Muscle of leg (tissue), 11 donors: Measurements from ENCODE around the gene DGKD. TPM values are rescaled to one million over a fixed set of nuclear protein-coding genes. Genes with fewer than 3 reads are reported as not detected.

Experiments used
- DNase-seq: peaks from one replicate; pipeline ENCODE4 v3.0.0; 2013
- H3K27ac ChIP-seq: one replicate; pipeline ENCODE4 v1.5.1; 2013; ENCODE audit warnings: mild to moderate bottlenecking, low read length, control low read depth
- H3K27me3 ChIP-seq: one replicate; pipeline ENCODE4 v1.6.1; 2013; ENCODE audit warnings: low read length; ENCODE audit not compliant: control insufficient read depth, insufficient read depth
- H3K36me3 ChIP-seq: one replicate; pipeline ENCODE4 v1.6.1; 2013; ENCODE audit warnings: low read length; ENCODE audit not compliant: control insufficient read depth, insufficient read depth
- H3K4me1 ChIP-seq: one replicate; pipeline ENCODE4 v1.6.1; 2013; ENCODE audit warnings: low read length; ENCODE audit not compliant: control insufficient read depth, insufficient read depth
- H3K4me3 ChIP-seq: one replicate; pipeline ENCODE4 v1.5.1; 2013; ENCODE audit warnings: low read length, control low read depth
- H3K9me3 ChIP-seq: replicated peaks from 2 replicates; pipeline ENCODE4 v1.6.1; 2013; ENCODE audit warnings: low read depth, low read length; ENCODE audit not compliant: control insufficient read depth
- WGBS: methylation state at CpG from one replicate; pipeline ENCODE4 v1.1.5; 2013; ENCODE audit warnings: missing lambda C conversion rate; ENCODE audit not compliant: insufficient coverage; 5-methylcytosine and 5-hydroxymethylcytosine counted together
- polyA plus RNA-seq, 8 donors: library from polyadenylated mRNA; unstranded; fragments of 120-200 nt; gene quantifications; one replicate each; pipeline versions ENCODE4 v1.2.1 to v1.2.3, GENCODE V29; 2013; ENCODE audit warnings: inconsistent platforms in 1 of 8, low replicate concordance in 1 of 8; ENCODE audit not compliant: insufficient read length in 8 of 8, insufficient read depth in 1 of 8
- total RNA-seq: library from RNA; stranded (reverse); fragments of 120-200 nt; gene quantifications from one replicate; pipeline ENCODE4 v1.2.4, GENCODE V29; 2013

DGKD gene
- total and polyA plus RNA-seq, 9 donors, result 14.7 to 30.3 (median 22.3) TPM

- Histone ChIP-seq H3K9me3 (no peaks in the 10 kb centered on the region), H3K4me1 (peaks cover 67% of the 10 kb centered on the region), H3K27ac (peak overlapping the region; percentile 90), H3K36me3 (peaks cover 2% of the 10 kb centered on the region), H3K4me3 (no peak overlapping the region), H3K27me3 (no peaks in the 10 kb centered on the region)
- 33% methylated on average over 1 of the region's 3 CpGs for WGBS
- no peak for DNase-seq
Observed at GRCh38 chr2:233418052-233418760, 63.9 kb downstream of the DGKD start.

- 32% methylated on average over 16 of the region's 19 CpGs for WGBS
- peak overlapping the region; percentile 90 for H3K27ac ChIP-seq
- H3K9me3 ChIP-seq, result no peaks in the 10 kb centered on the region
- H3K4me1 ChIP-seq, result peaks cover 61% of the 10 kb centered on the region
- DNase-seq, result peak; percentile 86
- no peaks in the 10 kb centered on the region for H3K27me3 ChIP-seq
- H3K4me3 ChIP-seq, result peak overlapping the region; percentile 20
- peaks cover 2% of the 10 kb centered on the region for H3K36me3 ChIP-seq
Observed at GRCh38 chr2:233418761-233419546, 64.7 kb downstream of the DGKD start.

DNA sequence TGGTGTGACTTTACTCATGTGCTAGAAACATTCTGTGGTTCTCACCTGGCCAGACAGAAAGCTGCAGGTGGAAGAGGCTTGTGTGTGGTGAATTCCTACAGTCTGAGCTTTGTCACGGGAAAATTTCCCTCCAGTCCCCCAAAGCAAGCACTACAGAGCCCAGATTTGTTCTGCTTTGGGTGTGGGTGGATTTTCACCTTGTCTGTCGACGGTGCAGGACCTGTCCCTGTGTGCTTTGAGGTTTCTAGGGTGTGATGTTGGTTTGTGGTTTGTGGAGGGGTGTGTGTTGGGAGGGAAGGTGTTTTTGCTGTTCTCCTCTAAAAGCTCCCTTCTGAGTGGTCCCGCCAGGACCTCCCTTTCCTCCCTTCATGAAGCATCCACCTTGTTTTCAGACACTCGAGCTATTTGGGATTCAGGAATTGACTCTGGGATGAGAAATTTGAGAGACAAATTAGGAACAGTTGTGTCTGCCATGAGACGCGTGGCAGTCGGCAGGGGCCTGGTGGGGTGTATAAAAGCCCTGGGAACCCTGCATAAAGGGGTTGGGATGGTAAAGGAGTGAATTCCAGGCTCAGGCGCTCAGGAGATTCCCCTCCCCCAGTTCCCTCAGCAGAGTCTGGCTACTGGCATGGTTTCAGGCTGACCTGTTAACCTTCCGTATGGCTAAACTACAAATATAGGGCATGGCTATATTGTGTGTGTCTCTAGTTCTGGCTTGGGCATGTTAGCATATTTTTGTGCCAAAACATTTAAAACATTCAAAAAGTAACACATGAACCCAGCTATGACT lies 65.5 kb downstream of the DGKD start:
- no peaks in the 10 kb centered on the region for H3K27me3 ChIP-seq
- DNase-seq, result peak; percentile 74
- H3K4me1 ChIP-seq, result peaks cover 61% of the 10 kb centered on the region
- 23% methylated on average over 3 of the region's 10 CpGs for WGBS
- H3K36me3 ChIP-seq, result peaks cover 8% of the 10 kb centered on the region
- no peaks in the 10 kb centered on the region for H3K9me3 ChIP-seq
- peak overlapping the region; percentile 20 for H3K4me3 ChIP-seq
- peak overlapping the region; percentile 90 for H3K27ac ChIP-seq

- peaks cover 6% of the 10 kb centered on the region for H3K36me3 ChIP-seq
- 77% methylated on average over 12 of the region's 14 CpGs for WGBS
- peaks cover under 1% of the 10 kb centered on the region for H3K9me3 ChIP-seq
- no peaks in the 10 kb centered on the region for H3K27me3 ChIP-seq
- H3K4me1 ChIP-seq, result peaks cover 50% of the 10 kb centered on the region
- H3K27ac ChIP-seq, result peak overlapping the region; percentile 90
- no peak overlapping the region for H3K4me3 ChIP-seq
- no peak for DNase-seq
Observed at GRCh38 chr2:233421091-233421816, 67.0 kb downstream of the DGKD start.

DNA sequence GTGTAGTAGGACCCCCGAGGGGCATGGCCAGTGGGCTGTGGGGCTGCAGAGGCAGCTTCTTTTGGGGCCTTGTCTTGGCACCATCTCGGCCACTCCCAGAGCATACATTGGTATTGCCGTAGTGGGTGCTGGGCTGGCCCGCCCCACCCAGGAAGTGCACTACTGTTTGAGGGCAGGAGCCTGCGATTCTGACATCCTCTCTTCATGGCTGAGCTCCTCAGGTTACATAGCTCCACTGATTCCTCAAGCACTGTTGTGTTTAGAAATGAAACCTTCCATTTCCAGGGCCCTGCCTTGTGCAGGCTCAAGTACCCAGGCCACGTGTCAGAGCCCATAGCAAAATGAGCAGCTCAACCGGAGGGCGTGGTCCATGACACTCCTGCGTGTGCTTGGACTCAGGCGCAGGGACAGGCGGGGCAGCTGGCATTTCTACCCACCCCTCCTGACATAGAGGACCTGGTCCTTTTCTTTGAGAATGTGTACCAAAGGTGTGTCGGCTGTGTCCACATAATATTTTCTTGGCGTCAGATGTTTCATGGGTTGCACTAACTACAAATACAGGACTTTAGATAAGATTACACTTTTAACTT lies 67.9 kb downstream of the DGKD start:
- peaks cover 7% of the 10 kb centered on the region for H3K9me3 ChIP-seq
- peaks cover 6% of the 10 kb centered on the region for H3K36me3 ChIP-seq
- H3K27ac ChIP-seq, result peak overlapping the region; percentile 90
- WGBS, result 94% methylated on average over 6 of the region's 13 CpGs
- H3K27me3 ChIP-seq, result no peaks in the 10 kb centered on the region
- no peak overlapping the region for H3K4me3 ChIP-seq
- DNase-seq, result no peak
- peaks cover 50% of the 10 kb centered on the region for H3K4me1 ChIP-seq

GRCh38 chr2:233422649-233423551 lies 68.6 kb downstream of the DGKD start:
- WGBS, result 95% methylated on average over 3 of the region's 12 CpGs
- peaks cover 6% of the 10 kb centered on the region for H3K36me3 ChIP-seq
- peaks cover 51% of the 10 kb centered on the region for H3K4me1 ChIP-seq
- H3K27me3 ChIP-seq, result no peaks in the 10 kb centered on the region
- H3K27ac ChIP-seq, result no peak overlapping the region
- peaks cover 7% of the 10 kb centered on the region for H3K9me3 ChIP-seq
- DNase-seq, result no peak
- no peak overlapping the region for H3K4me3 ChIP-seq

DNA sequence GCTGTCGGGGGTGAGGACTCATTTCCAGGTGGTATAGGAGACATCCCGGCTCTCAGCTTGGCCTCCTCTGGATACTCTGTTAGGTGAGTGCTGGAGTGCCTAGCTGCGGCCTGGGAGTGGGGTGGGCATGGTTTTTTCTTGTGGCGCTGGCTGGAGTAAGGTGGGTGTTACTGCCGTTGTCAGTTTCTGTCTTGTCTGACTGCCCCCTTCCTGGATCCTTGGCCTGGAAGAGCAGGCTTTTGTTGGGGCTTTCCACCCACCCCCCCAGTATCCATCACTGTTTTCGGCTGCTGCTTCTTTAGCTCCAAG lies 69.2 kb downstream of the DGKD start:
- no peak for DNase-seq
- no peak overlapping the region for H3K4me3 ChIP-seq
- peaks cover 7% of the 10 kb centered on the region for H3K9me3 ChIP-seq
- 100% methylated on average over 2 of the region's 6 CpGs for WGBS
- no peak overlapping the region for H3K27ac ChIP-seq
- peaks cover 55% of the 10 kb centered on the region for H3K4me1 ChIP-seq
- peaks cover 6% of the 10 kb centered on the region for H3K36me3 ChIP-seq
- no peaks in the 10 kb centered on the region for H3K27me3 ChIP-seq

DNA sequence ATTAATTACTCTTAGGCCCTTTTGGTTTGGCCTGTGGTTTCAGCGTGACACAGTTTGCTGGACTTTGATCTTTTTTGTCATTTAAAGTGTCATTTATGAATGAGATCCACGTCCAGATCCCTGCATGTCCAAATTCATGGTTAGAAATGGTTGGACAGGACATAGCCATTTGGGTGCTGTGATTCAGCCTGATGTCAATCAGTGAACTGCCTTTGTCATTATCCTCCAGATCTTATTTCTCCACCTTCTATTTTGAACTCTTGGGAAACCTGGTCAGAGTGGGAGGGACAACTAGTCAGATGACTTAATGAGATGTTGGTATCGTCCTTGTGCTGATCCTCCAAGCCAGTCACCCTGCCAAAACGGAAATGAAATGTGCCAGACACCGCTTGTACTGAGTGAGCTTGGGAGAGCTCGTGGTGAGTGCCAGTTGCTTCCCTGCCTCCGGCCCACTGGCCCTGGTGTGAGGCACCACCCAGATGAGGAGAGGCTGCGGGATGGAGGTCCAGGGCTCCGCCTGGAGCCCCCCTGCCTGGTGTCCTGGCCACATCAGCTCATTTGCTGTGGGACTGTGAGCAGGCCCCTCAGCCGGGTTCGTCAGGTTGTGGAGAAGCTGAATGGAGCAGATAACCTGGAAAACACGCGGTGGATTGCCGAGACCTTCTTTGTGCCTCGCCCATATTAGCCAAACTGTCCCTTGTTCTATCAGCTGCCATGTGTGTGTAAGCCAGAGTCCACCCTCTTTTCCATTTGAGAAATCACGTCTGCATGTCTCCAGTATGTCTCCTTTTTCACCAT lies 70.1 kb downstream of the DGKD start:
- DNase-seq, result peak; percentile 56
- 81% methylated on average over 14 of the region's 16 CpGs for WGBS
- Histone ChIP-seq H3K4me1 (peaks cover 54% of the 10 kb centered on the region), H3K4me3 (no peak overlapping the region), H3K9me3 (peaks cover 7% of the 10 kb centered on the region), H3K36me3 (peaks cover 6% of the 10 kb centered on the region), H3K27ac (no peak overlapping the region), H3K27me3 (no peaks in the 10 kb centered on the region)
